Measurements from ENCODE around the gene ERCC8. TPM values are rescaled to one million over a fixed set of nuclear protein-coding genes. Genes with fewer than 3 reads are reported as not detected.

The ERCC8 gene
- total and polyA plus RNA-seq, 9 of the 15 experiments (the other 6 are each of a cell fraction or from before 2014, with no cell fraction given): 10.1 to 41.8 (median 24.4) TPM

DNA sequence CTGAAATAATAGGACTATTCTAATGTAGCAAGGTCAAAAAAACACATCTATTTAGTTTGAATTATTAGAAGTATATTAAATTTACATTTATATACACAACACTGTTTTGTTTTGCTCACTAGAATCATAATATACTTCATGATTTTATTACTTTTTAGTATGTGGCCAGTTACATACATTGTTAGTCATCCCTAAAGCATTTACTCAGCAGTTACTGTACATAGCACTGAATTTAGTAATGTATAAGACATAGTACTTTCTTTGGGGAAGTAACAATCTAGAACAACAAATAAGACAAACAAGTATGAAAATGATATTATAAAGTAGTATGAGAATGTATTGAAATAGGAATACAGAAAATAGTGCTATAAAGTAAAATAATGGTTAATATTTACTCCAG lies 28.2 kb downstream of the ERCC8 start:
- Histone ChIP-seq H3K4me1 (replicated peaks in 1 of 2; ENCODE audit: control insufficient read depth in 2 of 2, insufficient read depth in 2 of 2, low read length in 2 of 2) (no peaks in the 10 kb centered on the region), H3K9ac (ENCODE audit: insufficient read depth in 1 of 2, low read depth in 2 of 2, low read length in 2 of 2) (no peak overlapping the region), H3K9me3 (replicated peaks; ENCODE audit: control insufficient read depth, insufficient read depth, low read depth, low read length) (no peaks in the 10 kb centered on the region), H3K4me2 (ENCODE audit: insufficient read depth, low read length) (no peak overlapping the region), H3K4me3 (no peak overlapping the region), H4K20me1 (replicated peaks; ENCODE audit: control insufficient read depth, insufficient read depth, low read length) (no peaks in the 10 kb centered on the region), H2AFZ (ENCODE audit: low read depth, low read length) (no peak overlapping the region), H3K79me2 (ENCODE audit: control insufficient read depth, insufficient read depth, low read length) (no peaks in the 10 kb centered on the region), H3K36me3 (ENCODE audit: control insufficient read depth, insufficient read depth, low read length) (peaks cover 35% of the 10 kb centered on the region), H3K9me1 (ENCODE audit: control insufficient read depth, insufficient read depth, low read length) (no peaks in the 10 kb centered on the region), H3K27me3 (ENCODE audit: control insufficient read depth in 2 of 2, insufficient read depth in 2 of 2, low read length in 2 of 2) (no peaks in the 10 kb centered on the region), H3K27ac (ENCODE audit: extremely low read depth, low read depth, low read length) (no peak overlapping the region)
- no peak for FAIRE-seq
- no peak for DNase-seq (ENCODE audit: extremely low read depth in 1 of 4, low spot score in 3 of 4)
- ChIA-PET CTCF (ENCODE audit: low intra/inter-chr PET ratio) (no interaction called here), POLR2A (no interaction called here)
- no peak for ATAC-seq
- in situ Hi-C loops (cut with MboI) (loop anchor here (25.0 kb wide), 1 partner anchor 1104 kb away; no protein-coding TSS in a partner anchor), intact Hi-C loops (cut with micrococcal nuclease) (no loop called here)
- TF ChIP-seq ZKSCAN3 (CRISPR knock-in tag; IDR thresholded peaks at IDR 0.05): no peak
- TF ChIP-seq TARDBP (IDR thresholded peaks at IDR 0.05): no peak
- no peak for TF ChIP-seq PTTG1 (tag; IDR thresholded peaks at IDR 0.05; ENCODE audit: low read depth)
- TF ChIP-seq CBX5 (IDR thresholded peaks at IDR 0.05; ENCODE audit: borderline replicate concordance, low read depth): no peak
- TF ChIP-seq CAMTA2 (CRISPR knock-in tag; conservative IDR thresholded peaks at IDR 0.05): no peak
- TF ChIP-seq FOXP1 (CRISPR knock-in tag; IDR thresholded peaks at IDR 0.05): no peak
- TF ChIP-seq, protein P1, sequence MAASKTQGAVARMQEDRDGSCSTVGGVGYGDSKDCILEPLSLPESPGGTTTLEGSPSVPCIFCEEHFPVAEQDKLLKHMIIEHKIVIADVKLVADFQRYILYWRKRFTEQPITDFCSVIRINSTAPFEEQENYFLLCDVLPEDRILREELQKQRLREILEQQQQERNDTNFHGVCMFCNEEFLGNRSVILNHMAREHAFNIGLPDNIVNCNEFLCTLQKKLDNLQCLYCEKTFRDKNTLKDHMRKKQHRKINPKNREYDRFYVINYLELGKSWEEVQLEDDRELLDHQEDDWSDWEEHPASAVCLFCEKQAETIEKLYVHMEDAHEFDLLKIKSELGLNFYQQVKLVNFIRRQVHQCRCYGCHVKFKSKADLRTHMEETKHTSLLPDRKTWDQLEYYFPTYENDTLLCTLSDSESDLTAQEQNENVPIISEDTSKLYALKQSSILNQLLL (CRISPR knock-in tag; IDR thresholded peaks at IDR 0.05; ENCODE audit: borderline replicate concordance): no peak
- TF ChIP-seq CEBPB (tag; IDR thresholded peaks at IDR 0.05): no peak
- no peak for TF ChIP-seq HMG20B (CRISPR knock-in tag; IDR thresholded peaks at IDR 0.05)
- TF ChIP-seq GABPB1 (CRISPR knock-in tag; IDR thresholded peaks at IDR 0.05): no peak
- TF ChIP-seq PYGO2 (tag; IDR thresholded peaks at IDR 0.05): no peak
- TF ChIP-seq HCFC1 (IDR thresholded peaks at IDR 0.05; ENCODE audit: low read depth, low read length): no peak
- TF ChIP-seq KDM5B (IDR thresholded peaks at IDR 0.05; ENCODE audit: insufficient replicate concordance, low read depth, low read length): no peak
- no peak for TF ChIP-seq E2F3 (CRISPR knock-in tag; IDR thresholded peaks at IDR 0.05)
- TF ChIP-seq, protein P2, sequence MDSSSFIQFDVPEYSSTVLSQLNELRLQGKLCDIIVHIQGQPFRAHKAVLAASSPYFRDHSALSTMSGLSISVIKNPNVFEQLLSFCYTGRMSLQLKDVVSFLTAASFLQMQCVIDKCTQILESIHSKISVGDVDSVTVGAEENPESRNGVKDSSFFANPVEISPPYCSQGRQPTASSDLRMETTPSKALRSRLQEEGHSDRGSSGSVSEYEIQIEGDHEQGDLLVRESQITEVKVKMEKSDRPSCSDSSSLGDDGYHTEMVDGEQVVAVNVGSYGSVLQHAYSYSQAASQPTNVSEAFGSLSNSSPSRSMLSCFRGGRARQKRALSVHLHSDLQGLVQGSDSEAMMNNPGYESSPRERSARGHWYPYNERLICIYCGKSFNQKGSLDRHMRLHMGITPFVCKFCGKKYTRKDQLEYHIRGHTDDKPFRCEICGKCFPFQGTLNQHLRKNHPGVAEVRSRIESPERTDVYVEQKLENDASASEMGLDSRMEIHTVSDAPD (CRISPR knock-in tag; IDR thresholded peaks at IDR 0.05): no peak
- TF ChIP-seq SMAD4 (CRISPR knock-in tag; conservative IDR thresholded peaks at IDR 0.05): no peak
- no peak for TF ChIP-seq SMC3 (conservative IDR thresholded peaks at IDR 0.05; ENCODE audit: insufficient read depth, low read depth, low read length)
- no peak for TF ChIP-seq CHD4 (IDR thresholded peaks at IDR 0.05; ENCODE audit: insufficient read depth, insufficient replicate concordance, low read depth, low read length, poor library complexity, severe bottlenecking)
- TF ChIP-seq ETV1 (tag; conservative IDR thresholded peaks at IDR 0.05; ENCODE audit: low read depth): no peak
- no peak for TF ChIP-seq CCNT2 (IDR thresholded peaks at IDR 0.05; ENCODE audit: borderline replicate concordance, extremely low read depth, insufficient read length, low read depth, low read length)
- no TSS peak for BruUV-seq (replicated peaks)

Data from K562 (cell line).